WERI-Rb-1 (cell line): Measurements from ENCODE around the gene NINJ2.

Experiments used
- DNase-seq: peaks from one replicate; pipeline ENCODE4 v3.0.0-alpha.2; 2020
- H3K27ac ChIP-seq: fragments of 250-450 bp; sonication (Bioruptor Pico); 2 replicates; pipeline ENCODE4 v1.5.1; 2020; ENCODE audit warnings: mild to moderate bottlenecking, moderate library complexity
- H3K27me3 ChIP-seq: fragments of 250-450 bp; sonication (Bioruptor Pico); 2 replicates; pipeline ENCODE4 v1.5.1; 2021; ENCODE audit warnings: mild to moderate bottlenecking, low read depth, moderate library complexity; ENCODE audit not compliant: insufficient read depth, severe bottlenecking
- H3K36me3 ChIP-seq: fragments of 250-450 bp; sonication (Bioruptor Pico); 2 replicates; pipeline ENCODE4 v1.5.1; 2020; ENCODE audit warnings: mild to moderate bottlenecking, moderate library complexity
- H3K4me3 ChIP-seq: 2 replicates; pipeline ENCODE4 v1.5.1; 2011; ENCODE audit warnings: low read depth, mild to moderate bottlenecking, control low read depth, low read length
- H3K9me3 ChIP-seq: fragments of 250-450 bp; sonication (Bioruptor Pico); 2 replicates; pipeline ENCODE4 v1.5.1; 2021; ENCODE audit warnings: mild to moderate bottlenecking, moderate library complexity; ENCODE audit not compliant: severe bottlenecking
- CTCF ChIP-seq: IDR thresholded peaks from 2 replicates; pipeline ENCODE4 v1.5.1; 2011; ENCODE audit warnings: low read depth, mild to moderate bottlenecking, control low read depth, inconsistent platforms, low read length

NINJ2 gene

GRCh38 chr12:558580-558979 lies 104.7 kb downstream of the NINJ2 start:
- Histone ChIP-seq H3K27ac (no peak overlapping the region), H3K36me3 (peaks cover 6% of the 10 kb centered on the region; the same call in 1 of the 2 replicates), H3K4me3 (no peak overlapping the region), H3K27me3 (no peaks in the 10 kb centered on the region), H3K9me3 (no peaks in the 10 kb centered on the region)
- DNase-seq, result no peak
- no peak for TF ChIP-seq CTCF

GRCh38 chr12:556498-556897 lies 106.7 kb downstream of the NINJ2 start:
- no peak for TF ChIP-seq CTCF
- peaks cover 6% of the 10 kb centered on the region; the same call in 1 of the 2 replicates for H3K36me3 ChIP-seq
- no peak overlapping the region for H3K27ac ChIP-seq
- no peaks in the 10 kb centered on the region for H3K27me3 ChIP-seq
- no peak overlapping the region for H3K4me3 ChIP-seq
- DNase-seq, result no peak
- H3K9me3 ChIP-seq, result no peaks in the 10 kb centered on the region

DNA sequence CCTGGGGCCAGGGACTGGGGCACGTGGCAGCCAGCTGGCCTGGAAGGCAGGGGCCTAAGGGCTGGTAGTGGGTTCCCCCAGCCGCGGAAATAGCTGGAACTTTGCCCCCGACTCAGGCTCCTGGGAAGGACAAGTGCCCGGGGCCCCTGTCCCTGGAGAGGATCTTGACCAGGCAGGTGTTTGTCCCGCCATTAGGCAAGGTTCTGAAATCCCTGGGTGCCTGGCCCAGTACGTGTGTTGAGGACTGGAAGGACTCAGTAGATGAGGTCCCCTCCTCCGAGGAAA lies 109.3 kb downstream of the NINJ2 start:
- H3K9me3 ChIP-seq, result no peaks in the 10 kb centered on the region
- no peak for TF ChIP-seq CTCF
- H3K27ac ChIP-seq, result no peak overlapping the region
- H3K27me3 ChIP-seq, result no peaks in the 10 kb centered on the region
- peaks cover 6% of the 10 kb centered on the region for H3K36me3 ChIP-seq
- H3K4me3 ChIP-seq, result no peak overlapping the region
- DNase-seq, result no peak

DNA sequence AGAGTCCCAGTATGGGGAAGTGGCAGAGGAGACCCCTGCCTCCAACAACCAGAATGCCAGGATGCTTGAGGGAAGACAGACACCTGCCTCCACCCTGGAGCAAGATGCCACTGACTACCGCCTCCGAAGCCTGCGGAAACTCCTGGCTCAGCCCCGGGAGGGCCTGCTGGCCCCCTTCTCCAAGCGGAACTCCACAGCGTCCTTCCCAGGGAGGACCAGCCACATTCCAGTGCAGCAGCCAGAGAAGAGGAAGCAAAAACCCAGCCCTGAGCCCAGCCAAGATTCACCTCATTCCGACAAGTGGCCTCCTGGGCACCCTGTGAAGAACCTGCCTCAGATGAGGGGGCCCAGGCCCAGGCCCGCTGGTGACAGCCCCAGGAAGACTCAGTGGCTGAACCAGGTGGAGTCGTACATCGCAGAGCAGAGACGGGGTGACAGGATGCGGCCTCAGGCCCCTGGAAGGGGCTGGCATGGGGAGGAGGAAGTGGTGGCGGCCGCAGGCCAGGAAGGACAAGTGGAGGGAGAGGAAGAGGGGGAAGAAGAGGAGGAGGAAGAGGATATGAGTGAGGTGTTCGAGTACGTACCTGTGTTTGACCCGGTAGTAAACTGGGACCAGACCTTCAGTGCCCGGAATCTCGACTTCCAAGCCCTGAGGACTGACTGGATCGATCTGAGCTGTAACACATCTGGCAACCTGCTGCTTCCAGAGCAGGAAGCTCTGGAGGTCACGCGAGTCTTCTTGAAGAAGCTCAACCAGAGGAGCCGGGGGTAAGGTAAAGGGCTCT lies 109.8 kb downstream of the NINJ2 start:
- no peaks in the 10 kb centered on the region for H3K9me3 ChIP-seq
- TF ChIP-seq CTCF, result no peak
- no peaks in the 10 kb centered on the region for H3K27me3 ChIP-seq
- no peak for DNase-seq
- H3K36me3 ChIP-seq, result peaks cover 6% of the 10 kb centered on the region
- H3K4me3 ChIP-seq, result no peak overlapping the region
- no peak overlapping the region for H3K27ac ChIP-seq

DNA sequence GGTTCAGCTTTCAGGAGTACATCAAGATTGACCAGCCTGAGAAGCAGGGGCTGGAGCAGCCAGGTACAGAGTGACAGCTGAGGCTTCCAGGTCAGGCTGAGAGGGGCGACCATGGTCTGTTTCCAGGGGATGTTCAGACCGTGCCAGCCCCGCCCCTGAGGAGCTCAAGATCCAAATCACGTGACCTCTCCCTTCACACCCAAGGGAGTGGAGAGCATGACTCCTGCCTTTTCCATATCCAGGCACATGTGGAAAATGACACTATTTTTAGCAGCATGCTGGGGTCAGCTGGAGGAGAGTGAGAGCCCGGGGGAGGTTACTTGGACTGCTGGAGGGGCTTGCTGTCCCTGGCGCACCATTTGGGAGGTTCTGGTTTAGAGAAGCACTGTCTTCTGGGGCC lies 110.8 kb downstream of the NINJ2 start:
- no peak overlapping the region for H3K27ac ChIP-seq
- no peak for TF ChIP-seq CTCF
- H3K9me3 ChIP-seq, result no peaks in the 10 kb centered on the region
- H3K4me3 ChIP-seq, result no peak overlapping the region
- DNase-seq, result no peak
- peaks cover 6% of the 10 kb centered on the region for H3K36me3 ChIP-seq
- no peaks in the 10 kb centered on the region for H3K27me3 ChIP-seq
